ENCODE results near the gene TMEM271. TPM values are rescaled to one million over a fixed set of nuclear protein-coding genes. Genes with fewer than 3 reads are reported as not detected.

Gene TMEM271
- total RNA-seq, 2 experiments from 2014 or later, result not detected

GRCh38 chr4:524196-524595 is 51.9 kb downstream of the TMEM271 start:
- peaks cover 48% of the 10 kb centered on the region for H3K36me3 Mint-ChIP-seq (ENCODE audit: low read depth)
- ChIA-PET POLR2A (no interaction called here), CTCF (no interaction called here)
- intact Hi-C loops (cut with DNase I, micrococcal nuclease), result no loop called here
- no peaks in the 10 kb centered on the region for H3K9me3 Mint-ChIP-seq (ENCODE audit: low read depth)
- no peaks in the 10 kb centered on the region for H3K4me1 Mint-ChIP-seq
- DNase-seq, result no peak
- no peak for ATAC-seq
- no peaks in the 10 kb centered on the region for H3K27me3 Mint-ChIP-seq
- no peak overlapping the region for H3K4me3 Mint-ChIP-seq
- H3K27ac Mint-ChIP-seq, result no peak overlapping the region

Other genes with a start within 250 kb of the TMEM271 start
- 10 to 100 TPM; 26.5 to 35.3 TPM for gene ZNF141, start 238.5 kb downstream of the TMEM271 start, total RNA-seq
- gene ZNF721, start 77.1 kb downstream of the TMEM271 start, total RNA-seq, result 10 to 100 TPM; 32.3 to 37.9 TPM
- 10 to 100 TPM; 39.9 to 48.2 TPM for gene PIGG, start 77.1 kb downstream of the TMEM271 start, total RNA-seq
- 10 to 100 TPM; 16.2 to 17.2 TPM for gene PDE6B, start 49.3 kb upstream of the TMEM271 start, total RNA-seq
- gene ATP5ME, start 98.0 kb upstream of the TMEM271 start, total RNA-seq, result 100 to 1,000 TPM; 147 to 210 TPM
- 10 to 100 TPM; 13.7 to 16.4 TPM for gene MYL5, start 98.2 kb upstream of the TMEM271 start, total RNA-seq
- gene SLC49A3, start 112.9 kb upstream of the TMEM271 start, total RNA-seq, result under 1 TPM; 0.09 to 0.39 TPM
- gene PCGF3, start 129.5 kb upstream of the TMEM271 start, total RNA-seq, result 10 to 100 TPM; 20.6 to 22.5 TPM
- under 1 TPM; 0.28 to 0.50 TPM for gene CPLX1, start 249.8 kb upstream of the TMEM271 start, total RNA-seq